Endothelial cell of umbilical vein (primary cell): ENCODE measurements around the gene CASD1. TPM values are rescaled to one million over a fixed set of nuclear protein-coding genes. Genes with fewer than 3 reads are reported as not detected.

Experiments used
- BruUV-seq: library from RNA; stranded (reverse); fragments of 400-500 nt; replicated peaks from 2 replicates; lab custom pipeline; 2021; lab: Mats Ljungman, UMichigan
- CTCF ChIA-PET: fragments of 300-600, 350-600 bp; sonication (Branson Sonifier 250); formaldehyde crosslinking; loops from one replicate; lab custom pipeline; 2021; ENCODE audit warnings: antibody characterized with exemption, inconsistent platforms; lab: Charles Lee
- POLR2A ChIA-PET: fragments of 300-600, 350-600 bp; sonication (Branson Sonifier 250); formaldehyde crosslinking; loops from one replicate; lab custom pipeline; 2021; ENCODE audit warnings: antibody characterized with exemption, inconsistent platforms; lab: Charles Lee
- DNase-seq: peaks from one replicate; pipeline ENCODE4 v3.0.0-alpha.2; 2011; ENCODE audit warnings: low read depth, low spot score
- FAIRE-seq: peaks from 2 replicates; lab custom pipeline; 2011; peaks lifted over from hg19 to GRCh38; lab: Jason Lieb, UNC
- H2AFZ ChIP-seq: 2 replicates; pipeline ENCODE4 v1.6.0; 2012; ENCODE audit warnings: low read depth, low read length, control low read depth, inconsistent platforms
- H3K27ac ChIP-seq: 2 replicates; pipeline ENCODE4 v1.5.1; 2011; ENCODE audit warnings: low read depth, mild to moderate bottlenecking, control low read depth, low read length, moderate library complexity; ENCODE audit not compliant: insufficient read depth
- H3K27me3 ChIP-seq, 2 experiments: 2 replicates each; pipeline versions ENCODE4 v1.6.0 to v1.6.1; 2011; ENCODE audit warnings: low read length in 2 of 2, mixed read lengths in 1 of 2; ENCODE audit not compliant: control insufficient read depth in 2 of 2, insufficient read depth in 2 of 2
- H3K36me3 ChIP-seq, 2 experiments: 2 replicates in 1 of 2; 3 replicates in 1 of 2; pipeline ENCODE4 v1.5.1; 2011; ENCODE audit warnings: low read length in 2 of 2, mild to moderate bottlenecking in 1 of 2, moderate library complexity in 1 of 2; ENCODE audit not compliant: control insufficient read depth in 2 of 2, insufficient read depth in 2 of 2; ENCODE audit errors: extremely low read depth in 1 of 2
- H3K4me1 ChIP-seq: 3 replicates; pipeline ENCODE4 v1.5.1; 2011; ENCODE audit warnings: mild to moderate bottlenecking, low read length; ENCODE audit not compliant: control insufficient read depth, insufficient read depth; ENCODE audit errors: extremely low read depth
- H3K4me2 ChIP-seq: 2 replicates; pipeline ENCODE4 v1.6.1; 2011; ENCODE audit warnings: low read length, control low read depth, mixed read lengths; ENCODE audit not compliant: insufficient read depth
- H3K4me3 ChIP-seq, 3 experiments: fragments of 200-600 bp in 1 of 3; sonication (generic), shearing (Covaris generic) in 1 of 3; replicated peaks in 1 of 3; 2 replicates each; pipeline ENCODE4 v1.5.1; 2011 to 2016; ENCODE audit warnings: control low read depth in 3 of 3, low read length in 3 of 3, mild to moderate bottlenecking in 2 of 3, inconsistent platforms in 1 of 3, low read depth in 1 of 3, moderate library complexity in 1 of 3; ENCODE audit not compliant: insufficient read depth in 1 of 3
- H3K79me2 ChIP-seq: 2 replicates; pipeline ENCODE4 v1.6.0; 2012; ENCODE audit warnings: low read length, inconsistent platforms; ENCODE audit not compliant: control insufficient read depth, insufficient read depth
- H3K9ac ChIP-seq: replicated peaks from 2 replicates; pipeline ENCODE3; 2011; ENCODE audit warnings: low read length, control low read depth; ENCODE audit not compliant: insufficient read depth; ENCODE audit errors: extremely low read depth
- H3K9me1 ChIP-seq: replicated peaks from 3 replicates; pipeline ENCODE4 v1.6.0; 2011; ENCODE audit warnings: mild to moderate bottlenecking, low read length; ENCODE audit not compliant: control insufficient read depth, insufficient read depth; ENCODE audit errors: extremely low read depth
- H3K9me3 ChIP-seq: replicated peaks from 2 replicates; pipeline ENCODE4 v1.5.1; 2012; ENCODE audit warnings: low read length, inconsistent platforms; ENCODE audit not compliant: control insufficient read depth, insufficient read depth
- H4K20me1 ChIP-seq: replicated peaks from 2 replicates; pipeline ENCODE3; 2011; ENCODE audit warnings: mild to moderate bottlenecking, low read length; ENCODE audit not compliant: control insufficient read depth, insufficient read depth; ENCODE audit errors: extremely low read depth
- EZH2 ChIP-seq: IDR thresholded peaks from 2 replicates; pipeline ENCODE4 v1.6.1; 2012; ENCODE audit warnings: borderline replicate concordance, low read depth, mild to moderate bottlenecking, moderate library complexity, low read length, inconsistent platforms; ENCODE audit not compliant: severe bottlenecking
- FOS ChIP-seq: IDR thresholded peaks from 2 replicates; pipeline ENCODE4 v1.6.1; 2011; ENCODE audit warnings: mild to moderate bottlenecking, low read length, moderate library complexity, borderline replicate concordance; ENCODE audit not compliant: insufficient read depth
- GATA2 ChIP-seq: IDR thresholded peaks from 2 replicates; pipeline ENCODE4 v1.7.0; 2011; ENCODE audit warnings: low read depth, mild to moderate bottlenecking, moderate library complexity, mixed read lengths, low read length; ENCODE audit not compliant: insufficient read length, insufficient read depth
- JUN ChIP-seq: IDR thresholded peaks from 2 replicates; pipeline ENCODE4 v1.6.1; 2011; ENCODE audit warnings: borderline replicate concordance, low read depth; ENCODE audit not compliant: insufficient read length, insufficient read depth
- MYC ChIP-seq: IDR thresholded peaks from one replicate; pipeline ENCODE4 v1.6.1; 2011; ENCODE audit warnings: mild to moderate bottlenecking, low read depth, low read length
- POLR2A ChIP-seq: IDR thresholded peaks from 2 replicates; pipeline ENCODE4 v1.6.1; 2012; ENCODE audit warnings: low read depth, mild to moderate bottlenecking, control low read depth, low read length
- POLR2AphosphoS5 ChIP-seq: IDR thresholded peaks from 2 replicates; pipeline ENCODE4 v1.6.1; 2012; ENCODE audit warnings: low read depth, mild to moderate bottlenecking, control low read depth, low read length, moderate library complexity; ENCODE audit not compliant: insufficient read depth
- dilution Hi-C: fragments of 300-500 bp; cut with MboI; formaldehyde crosslinking; loops from one replicate; pipeline ENCODE4 v1.15.0; 2019; ENCODE audit warnings: low sequenced_read_pairs; ENCODE audit not compliant: extremely low pct_ligation_motif_present
- intact Hi-C: fragments of 100-400 bp; cut with micrococcal nuclease; formaldehyde crosslinking; loops from one replicate; pipeline ENCODE4 v1.10.0; 2022
- polyA plus RNA-seq, 4 experiments: library from polyadenylated mRNA; depleted of rRNA in 3 of 4; stranded (reverse) in 3 of 4; unstranded in 1 of 4; fragments of >200 nt; gene quantifications; 2 replicates each; pipeline versions ENCODE4 v1.2.1 to v1.2.3, GENCODE V29; 2011 to 2012; ENCODE audit warnings: missing spikeins in 1 of 4
- total RNA-seq: library from RNA; stranded (reverse); gene quantifications from 2 replicates; pipeline ENCODE4 v1.2.3, GENCODE V29; 2021
- TF ChIP-seq, protein P1 (sequence below): IDR thresholded peaks from 2 replicates; pipeline ENCODE4 v1.6.1; 2011; ENCODE audit not compliant: insufficient read depth, insufficient read length
- TF ChIP-seq, protein P2 (sequence below), 2 donors: IDR thresholded peaks; 1 replicate in 1 of 2; 2 replicates in 1 of 2; pipeline ENCODE4 v1.5.1; 2011; ENCODE audit warnings: low read length in 2 of 2, mild to moderate bottlenecking in 2 of 2, moderate library complexity in 2 of 2, control low read depth in 1 of 2, inconsistent platforms in 1 of 2, low read depth in 1 of 2; ENCODE audit not compliant: insufficient read depth in 1 of 2; ENCODE audit errors: extremely low read depth in 1 of 2

The CASD1 gene
- total and polyA plus RNA-seq, 2 donors (not counting 3 experiments of a cell fraction or from before 2014, with no cell fraction given): 8.6 to 16.0 TPM

DNA sequence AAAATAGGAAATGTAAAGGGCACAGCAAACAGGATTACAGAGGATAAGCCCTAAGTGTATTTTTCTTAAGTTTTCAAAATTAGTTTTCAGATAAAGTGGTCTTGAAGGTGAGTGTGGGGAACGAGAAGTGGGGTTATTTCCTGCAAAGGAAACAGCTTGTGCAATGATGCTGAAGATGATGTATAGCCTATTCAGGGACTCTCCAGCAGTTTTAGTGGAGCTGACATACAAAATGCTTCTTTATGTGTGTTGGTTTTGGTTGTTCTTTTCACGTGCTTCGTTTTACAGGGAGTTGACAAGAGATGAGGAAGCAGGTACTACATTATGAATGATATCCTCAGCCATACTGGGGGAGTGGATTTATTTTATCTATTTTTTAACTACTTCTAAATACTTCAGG is 20.5 kb downstream of the CASD1 start:
- intact Hi-C loops: no loop called here
- H3K36me3 ChIP-seq: no peaks in the 10 kb centered on the region
- H3K9me3 ChIP-seq: no peaks in the 10 kb centered on the region
- CTCF ChIA-PET: interaction anchor here (1.2 to 1.5 kb wide), 3 partner anchors 15 to 866 kb away, joined by 3 to 4 read pairs (median 3); partner anchors contain the start of gene PON3
- POLR2A ChIA-PET: no interaction called here
- H3K4me3 ChIP-seq: no peak overlapping the region
- no peaks in the 10 kb centered on the region for H4K20me1 ChIP-seq
- no peak overlapping the region for H3K27ac ChIP-seq
- H3K4me1 ChIP-seq: no peaks in the 10 kb centered on the region
- H3K9me1 ChIP-seq: no peaks in the 10 kb centered on the region
- dilution Hi-C loops: no loop called here
- FAIRE-seq (no peak), DNase-seq (peak; percentile 16)
- H3K4me2 ChIP-seq: no peak overlapping the region
- TF ChIP-seq FOS (no peak), POLR2AphosphoS5 (no peak), POLR2A (no peak), EZH2 (no peak), GATA2 (no peak), JUN (no peak), MYC (no peak)
- TF ChIP-seq, protein P1, sequence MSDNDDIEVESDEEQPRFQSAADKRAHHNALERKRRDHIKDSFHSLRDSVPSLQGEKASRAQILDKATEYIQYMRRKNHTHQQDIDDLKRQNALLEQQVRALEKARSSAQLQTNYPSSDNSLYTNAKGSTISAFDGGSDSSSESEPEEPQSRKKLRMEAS: no peak
- TF ChIP-seq, protein P2, sequence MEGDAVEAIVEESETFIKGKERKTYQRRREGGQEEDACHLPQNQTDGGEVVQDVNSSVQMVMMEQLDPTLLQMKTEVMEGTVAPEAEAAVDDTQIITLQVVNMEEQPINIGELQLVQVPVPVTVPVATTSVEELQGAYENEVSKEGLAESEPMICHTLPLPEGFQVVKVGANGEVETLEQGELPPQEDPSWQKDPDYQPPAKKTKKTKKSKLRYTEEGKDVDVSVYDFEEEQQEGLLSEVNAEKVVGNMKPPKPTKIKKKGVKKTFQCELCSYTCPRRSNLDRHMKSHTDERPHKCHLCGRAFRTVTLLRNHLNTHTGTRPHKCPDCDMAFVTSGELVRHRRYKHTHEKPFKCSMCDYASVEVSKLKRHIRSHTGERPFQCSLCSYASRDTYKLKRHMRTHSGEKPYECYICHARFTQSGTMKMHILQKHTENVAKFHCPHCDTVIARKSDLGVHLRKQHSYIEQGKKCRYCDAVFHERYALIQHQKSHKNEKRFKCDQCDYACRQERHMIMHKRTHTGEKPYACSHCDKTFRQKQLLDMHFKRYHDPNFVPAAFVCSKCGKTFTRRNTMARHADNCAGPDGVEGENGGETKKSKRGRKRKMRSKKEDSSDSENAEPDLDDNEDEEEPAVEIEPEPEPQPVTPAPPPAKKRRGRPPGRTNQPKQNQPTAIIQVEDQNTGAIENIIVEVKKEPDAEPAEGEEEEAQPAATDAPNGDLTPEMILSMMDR (IDR thresholded peaks at IDR 0.05; ENCODE audit: extremely low read depth in 1 of 2, insufficient read depth in 1 of 2, low read depth in 1 of 2, low read length in 2 of 2): no peak
- no peaks in the 10 kb centered on the region for H3K79me2 ChIP-seq
- no peaks in the 10 kb centered on the region for H3K27me3 ChIP-seq
- no peak overlapping the region for H3K9ac ChIP-seq
- no TSS peak for BruUV-seq
- H2AFZ ChIP-seq: no peak overlapping the region
